HuH-7 (cell line): ENCODE measurements around the gene SEC14L1.
"Not testable (repeated sequence)": the region's sequence is repeated elsewhere in the genome, so short reads cannot be mapped to it uniquely, and the experiment has no call there.

Source experiments
- DNase-seq: peaks from one replicate; pipeline ENCODE4 v3.0.0; 2011; ENCODE audit warnings: low spot score

SEC14L1 gene

DNA sequence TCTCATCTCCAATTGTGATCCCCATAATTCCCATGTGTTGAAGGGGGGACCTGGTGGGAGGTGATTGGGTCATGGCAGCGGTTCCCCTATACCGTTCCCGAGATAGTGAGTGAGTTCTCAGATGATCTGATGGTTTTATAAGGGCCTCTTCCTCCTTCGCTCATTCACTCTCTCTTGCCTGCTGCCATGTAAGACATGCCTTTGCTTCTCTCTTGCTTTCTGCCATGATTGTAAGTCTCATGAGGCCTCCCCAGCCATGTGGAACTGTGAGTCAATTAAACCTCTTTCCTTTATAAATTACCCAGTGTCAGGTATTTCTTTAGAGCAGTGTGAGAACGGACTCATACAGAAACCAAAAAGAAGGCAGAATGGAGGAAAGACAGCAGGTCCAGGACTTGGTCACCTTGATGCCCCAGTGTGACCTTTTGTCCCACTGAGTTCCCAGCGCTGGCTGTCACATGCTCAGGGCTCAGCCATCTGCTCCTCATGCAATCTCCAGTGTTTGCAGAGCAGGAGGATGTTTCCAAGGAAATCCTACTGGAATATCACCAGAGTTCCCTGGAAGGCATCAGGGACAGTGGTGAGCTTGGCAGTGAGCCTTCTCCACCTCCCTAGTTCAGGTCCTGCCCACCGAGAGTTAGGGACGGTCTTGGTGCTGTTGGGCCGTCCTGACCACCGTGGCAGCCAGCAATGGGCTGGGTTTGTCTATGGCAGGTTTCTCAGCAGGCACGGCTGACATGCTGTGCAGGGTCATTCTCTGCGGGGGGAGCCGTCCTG, 96.7 kb downstream of the SEC14L1 start:
- DNase-seq: no peak

DNA sequence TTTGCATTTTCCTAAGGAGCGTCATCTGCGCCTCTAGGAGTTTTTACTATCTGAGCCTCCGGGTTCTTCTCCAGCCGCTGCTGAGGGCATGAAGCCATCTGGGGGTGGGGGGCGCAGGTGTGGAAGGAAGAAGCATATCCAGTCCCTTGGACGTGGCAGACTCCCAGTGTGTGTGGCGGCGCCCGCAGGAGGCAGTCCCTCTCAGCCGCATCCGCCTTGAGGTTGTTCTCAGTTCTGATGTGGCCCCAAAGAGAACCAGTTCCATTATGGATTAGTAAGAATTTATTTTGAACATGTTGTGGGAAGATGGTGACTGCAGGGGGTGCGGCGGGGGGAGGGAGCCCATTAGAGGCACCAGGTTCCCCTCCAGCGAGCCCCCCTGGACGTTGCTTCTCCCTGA, 100.2 kb downstream of the SEC14L1 start:
- DNase-seq: no peak

DNA sequence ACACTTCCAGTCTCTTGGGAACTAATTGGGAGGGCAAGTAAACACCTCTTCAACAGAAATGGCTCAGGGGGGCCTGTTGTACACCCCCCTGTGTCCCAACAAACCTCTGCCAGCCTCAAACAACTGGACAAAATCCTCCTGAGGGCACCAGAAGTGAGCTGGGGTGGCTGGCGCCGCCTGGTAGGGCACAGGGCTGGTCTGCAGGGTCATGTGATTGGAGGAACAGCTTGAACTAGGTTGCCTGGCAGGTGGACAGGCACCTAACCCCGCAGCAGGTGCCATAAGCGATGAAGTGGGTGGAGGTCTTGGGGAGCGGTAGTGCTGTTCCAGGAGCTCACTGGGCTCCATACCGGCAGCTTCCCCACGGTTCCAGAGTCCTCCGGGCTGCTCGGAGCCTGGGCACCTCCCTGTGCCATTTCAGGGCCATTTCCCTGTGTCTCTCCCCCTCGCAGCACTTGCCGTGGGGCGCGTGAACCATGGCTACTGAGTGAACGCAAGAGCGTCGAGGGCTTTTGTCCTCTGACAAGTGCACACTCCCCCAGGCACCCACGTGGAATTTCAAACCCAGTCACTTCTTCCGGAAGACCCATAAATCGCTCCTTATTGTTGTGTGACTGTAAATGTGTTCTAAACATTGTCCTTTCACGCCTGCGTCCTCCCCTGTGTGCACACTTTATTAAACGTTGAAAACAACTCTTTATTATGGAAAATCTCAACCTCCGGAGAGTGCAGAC, 101.5 kb downstream of the SEC14L1 start:
- no peak for DNase-seq

DNA sequence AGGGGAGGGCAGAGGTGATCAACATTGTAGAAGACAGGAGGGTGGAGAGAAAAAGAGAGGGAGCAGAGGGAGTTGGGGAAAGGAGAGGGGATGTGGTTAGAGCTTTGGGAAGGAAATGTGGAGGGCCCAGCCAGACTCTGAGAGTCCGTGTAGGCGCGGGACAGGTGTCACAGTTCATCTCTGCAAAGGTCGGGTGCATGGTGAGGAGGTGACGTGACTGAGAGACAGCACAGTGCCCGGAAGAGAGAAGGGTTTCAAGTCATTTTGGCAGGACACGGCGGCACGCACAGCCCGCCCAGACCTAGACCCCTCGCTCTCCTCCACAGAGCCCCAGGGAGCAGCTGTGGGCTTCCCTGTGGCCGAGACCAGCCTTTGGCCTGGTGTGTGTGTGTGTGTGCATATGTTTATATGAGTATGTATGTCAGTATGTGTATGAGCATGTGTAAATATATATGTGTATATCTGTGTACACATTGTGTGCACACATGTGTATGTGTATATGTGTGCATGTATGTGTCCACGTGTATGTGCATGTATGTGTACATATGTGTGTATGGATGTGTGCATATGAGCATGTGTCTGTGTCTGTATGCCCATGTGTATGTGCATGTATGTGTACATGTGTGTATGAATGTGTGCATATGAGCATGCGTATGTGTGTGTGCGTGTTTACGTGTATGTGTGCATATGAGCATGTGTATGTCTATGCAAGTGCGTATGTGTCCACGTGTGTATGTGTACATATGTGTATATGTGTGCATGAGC, 104.6 kb downstream of the SEC14L1 start:
- no peak for DNase-seq

DNA sequence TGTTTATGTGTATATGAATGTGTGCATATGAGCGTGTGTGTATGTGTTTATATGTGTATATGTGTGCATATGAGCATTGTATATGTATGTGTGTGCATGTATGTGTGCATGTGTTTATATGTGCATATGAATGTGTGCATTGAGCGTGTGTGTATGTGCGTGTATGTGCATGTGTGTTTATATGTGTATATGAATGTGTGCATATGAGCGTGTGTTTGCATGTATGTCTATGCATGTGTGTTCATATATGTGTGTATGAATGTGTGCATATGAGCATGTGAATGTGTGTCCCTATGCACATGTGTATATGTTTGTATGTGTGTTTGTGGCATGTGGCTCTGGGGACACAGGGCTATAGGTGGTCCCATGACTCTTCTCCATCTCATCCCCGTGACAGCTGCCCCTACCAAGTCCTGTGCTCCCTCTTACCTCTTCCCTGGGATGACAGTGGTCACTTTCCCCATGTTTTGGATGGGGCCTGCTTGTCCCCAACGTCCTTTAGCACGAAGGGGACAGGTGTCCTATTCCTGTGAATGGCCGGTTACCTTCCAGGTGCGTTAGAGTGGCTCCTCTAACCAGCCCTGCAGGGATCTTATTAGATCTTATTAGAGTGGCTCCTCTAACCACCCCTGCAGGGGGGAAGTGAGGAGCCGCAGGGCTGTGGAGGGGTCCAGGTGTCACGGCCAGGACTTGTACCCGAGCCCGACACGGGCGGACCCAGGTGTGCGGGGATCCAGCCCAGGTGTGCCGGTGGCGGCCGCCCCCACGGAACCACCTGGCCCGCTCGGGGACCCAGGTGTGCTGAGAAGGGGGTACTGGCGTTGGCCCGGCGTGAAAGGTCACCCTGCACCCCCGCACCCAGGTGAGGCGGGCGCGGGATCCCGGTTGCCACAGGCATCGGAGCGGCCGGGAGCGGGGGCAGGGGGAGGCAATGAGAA, 105.6 kb downstream of the SEC14L1 start:
- DNase-seq: no peak

DNA sequence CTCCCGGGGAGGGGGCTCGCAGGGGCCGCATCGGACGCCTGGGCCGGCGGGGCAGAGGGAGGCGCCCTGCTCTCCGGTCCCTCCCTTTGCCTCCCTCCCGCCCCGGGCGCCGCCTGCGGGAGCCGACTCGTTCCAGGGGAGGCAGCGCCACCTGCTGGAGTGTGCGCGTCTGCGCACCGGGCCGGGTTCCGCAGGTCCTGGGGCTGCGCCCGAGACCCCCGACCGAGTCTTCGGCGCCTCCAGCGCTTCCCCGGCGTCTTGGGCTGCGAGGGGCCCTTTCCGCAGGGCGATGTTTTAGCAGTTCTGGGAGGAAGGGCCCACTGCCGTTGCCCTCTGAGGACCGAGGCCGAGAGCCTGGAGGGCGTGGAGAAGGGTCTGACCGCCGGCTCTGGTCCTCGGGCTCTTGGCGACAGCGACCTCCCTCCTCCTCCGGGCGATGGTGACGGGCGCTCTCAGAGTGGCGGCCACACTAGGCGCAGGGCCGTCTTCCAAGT, 106.3 kb downstream of the SEC14L1 start:
- peak; percentile 96 for DNase-seq

DNA sequence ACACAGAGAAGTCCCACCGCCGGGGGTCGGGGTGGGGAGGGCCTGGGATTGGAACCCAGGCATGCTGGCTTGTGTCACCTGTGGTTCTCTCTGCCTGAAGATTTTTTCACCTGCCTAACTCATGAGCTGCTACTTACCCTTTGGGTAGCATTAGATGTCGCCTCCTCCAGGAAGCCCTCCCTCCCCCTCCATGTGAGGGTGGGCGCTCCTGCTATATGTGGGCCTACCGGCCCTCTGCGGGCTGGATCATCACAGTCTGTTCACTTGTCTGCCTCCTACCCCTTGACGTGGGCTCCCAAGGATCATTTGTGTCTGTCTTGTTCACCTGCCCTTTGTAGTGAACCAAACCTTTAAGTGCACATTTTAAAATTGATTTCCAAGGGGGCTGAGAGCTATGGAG, 106.8 kb downstream of the SEC14L1 start:
- no peak for DNase-seq

DNA sequence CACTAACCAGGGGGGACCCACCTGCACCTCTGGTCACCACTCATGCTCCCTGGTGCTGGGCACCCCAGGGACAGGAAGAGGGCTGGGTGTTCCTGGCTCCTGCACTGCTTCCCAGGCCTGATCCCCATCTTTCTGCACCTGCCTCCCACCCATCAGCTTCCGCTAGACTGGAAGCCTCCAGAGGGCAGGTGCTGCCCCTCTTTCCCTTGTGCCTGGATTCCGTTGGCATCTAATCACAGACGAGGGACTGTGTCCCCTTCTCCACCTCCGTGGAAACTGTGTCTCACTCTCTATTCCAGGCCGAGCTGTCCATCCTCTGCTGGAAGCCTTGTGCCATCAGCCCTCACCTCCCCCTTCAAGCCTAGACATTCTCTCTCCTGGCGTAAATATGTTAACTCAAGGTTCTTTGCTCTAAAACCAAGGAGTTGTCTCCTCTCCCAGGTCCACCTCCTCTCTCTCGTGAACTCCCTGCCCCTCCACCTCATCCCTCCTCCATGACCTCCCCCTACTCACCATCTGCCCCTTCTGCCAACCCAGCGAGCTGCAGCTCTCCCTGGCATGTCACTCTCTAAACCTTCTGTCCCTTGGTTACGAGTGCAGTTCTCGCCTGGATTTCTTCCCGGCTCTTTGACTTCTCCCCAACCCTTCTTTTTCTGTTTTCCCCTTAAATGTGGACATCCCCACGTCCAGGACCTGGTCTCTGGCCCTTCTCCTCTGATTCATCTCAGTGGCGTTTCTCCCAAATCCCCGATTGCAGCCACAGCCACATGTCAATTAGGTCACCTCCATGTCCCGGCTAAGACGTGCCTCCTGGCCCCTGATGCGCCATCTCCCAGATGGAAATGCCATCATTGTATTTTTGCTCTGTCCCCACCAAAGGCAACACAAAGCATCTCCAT, 107.7 kb downstream of the SEC14L1 start:
- DNase-seq: no peak

DNA sequence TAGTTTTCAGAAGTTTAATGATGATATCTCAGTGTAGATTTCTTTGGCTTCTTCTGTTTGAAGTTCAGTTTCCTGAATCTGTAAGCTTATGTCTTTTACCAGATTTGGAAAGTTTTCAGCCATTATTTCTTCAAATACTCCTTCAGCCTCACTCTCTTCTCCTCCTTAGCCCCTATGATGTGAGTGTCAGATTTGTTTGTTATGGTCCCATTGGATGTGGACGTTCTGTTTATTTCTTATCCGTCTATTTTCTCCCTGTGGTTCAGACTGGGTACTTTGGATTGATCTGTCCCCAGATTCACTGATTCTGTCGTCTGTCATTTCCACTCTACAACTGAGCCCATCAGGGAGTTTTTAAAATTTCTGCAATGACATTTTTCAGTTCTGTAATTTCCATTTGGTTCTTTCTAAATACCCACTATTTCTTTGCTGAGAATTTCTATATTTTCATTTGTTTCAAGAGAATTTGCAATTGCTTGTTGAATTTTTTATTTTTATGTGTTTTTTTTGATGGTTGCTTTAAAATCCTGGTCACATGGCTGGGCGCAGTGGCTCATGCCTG, 110.9 kb downstream of the SEC14L1 start:
- DNase-seq: no peak

DNA sequence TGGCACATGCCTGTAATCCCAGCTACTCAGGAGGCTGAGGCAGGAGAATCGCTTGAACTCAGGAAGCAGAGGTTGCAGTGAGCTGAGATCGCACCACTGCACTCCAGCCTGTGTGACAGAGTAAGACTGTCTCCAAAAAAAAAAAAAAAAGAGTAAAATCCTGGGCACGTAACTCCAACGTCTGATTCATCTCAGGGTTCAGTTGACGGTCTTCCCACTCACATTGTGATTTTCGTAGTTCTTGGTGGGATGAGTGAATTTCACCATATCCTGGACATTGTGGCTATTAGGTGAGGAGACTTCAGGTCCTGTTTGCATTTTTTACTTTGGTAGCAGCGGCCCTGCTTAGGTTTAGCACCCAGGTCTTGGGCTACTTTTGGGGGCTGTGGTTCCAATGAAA, 111.5 kb downstream of the SEC14L1 start:
- DNase-seq: not testable (repeated sequence)

DNA sequence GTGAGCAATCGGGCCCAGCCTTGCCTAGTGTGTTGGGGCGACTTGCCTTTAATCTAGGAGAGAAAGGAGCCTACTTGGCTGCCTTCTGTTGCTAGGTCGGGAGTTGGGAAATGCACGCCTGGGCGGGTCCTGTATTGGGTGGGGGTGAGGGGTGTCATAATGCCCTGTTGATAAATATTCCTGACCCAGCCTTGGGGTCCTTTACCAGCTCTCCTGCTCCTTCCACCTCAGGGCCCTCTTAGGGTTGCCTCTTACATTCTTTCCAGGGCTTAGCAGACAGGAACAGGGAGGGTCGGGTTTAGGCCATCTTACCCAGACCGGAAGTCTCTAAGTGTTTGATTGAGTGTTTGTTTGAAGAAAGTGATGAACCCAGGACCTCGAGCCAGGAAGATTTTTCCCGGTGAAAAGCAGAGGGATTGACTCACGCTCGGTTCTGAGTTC, 112.9 kb downstream of the SEC14L1 start:
- DNase-seq: no peak

DNA sequence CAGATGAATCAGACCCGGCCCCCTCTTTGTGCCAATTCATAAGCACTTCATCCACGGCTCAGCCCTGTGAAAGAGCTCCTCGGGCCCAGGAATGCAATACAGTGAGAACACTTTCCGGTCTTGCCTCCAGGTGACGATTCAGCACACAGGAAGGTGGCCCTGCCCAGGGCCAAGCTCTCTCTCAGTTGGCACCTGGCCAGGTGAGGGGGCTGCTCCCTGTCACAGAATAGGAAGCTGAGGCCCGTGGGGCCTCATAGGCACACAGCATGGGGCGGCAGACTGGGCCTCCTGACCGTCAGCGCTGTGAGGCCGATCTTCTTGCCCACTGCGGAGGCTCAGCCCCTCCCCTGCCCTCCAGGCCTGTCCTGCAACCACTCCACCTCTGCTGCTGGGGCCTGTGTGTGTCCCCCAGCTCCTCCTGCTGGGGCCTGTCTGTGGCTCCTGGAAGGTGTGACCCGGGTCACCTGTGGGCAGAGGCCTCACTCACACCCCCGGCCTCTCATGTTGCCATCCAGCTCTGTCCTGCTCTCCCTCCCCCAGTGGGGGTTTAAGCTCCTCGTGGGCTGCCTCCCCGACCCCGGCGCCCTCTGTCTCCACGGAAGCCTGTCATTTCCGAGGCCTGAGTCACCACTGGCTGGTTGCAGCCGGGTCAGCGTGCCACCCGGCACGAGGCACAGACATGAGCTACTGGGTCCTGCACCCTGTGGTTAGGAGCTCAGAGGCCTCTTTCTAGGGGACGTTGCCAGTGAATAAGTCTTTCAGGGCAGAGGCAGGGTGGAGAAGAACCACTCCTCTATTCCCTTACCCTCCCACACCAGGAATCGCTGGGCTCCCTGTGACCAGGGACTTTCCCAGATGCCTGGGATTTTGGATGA, 114.4 kb downstream of the SEC14L1 start:
- no peak for DNase-seq

DNA sequence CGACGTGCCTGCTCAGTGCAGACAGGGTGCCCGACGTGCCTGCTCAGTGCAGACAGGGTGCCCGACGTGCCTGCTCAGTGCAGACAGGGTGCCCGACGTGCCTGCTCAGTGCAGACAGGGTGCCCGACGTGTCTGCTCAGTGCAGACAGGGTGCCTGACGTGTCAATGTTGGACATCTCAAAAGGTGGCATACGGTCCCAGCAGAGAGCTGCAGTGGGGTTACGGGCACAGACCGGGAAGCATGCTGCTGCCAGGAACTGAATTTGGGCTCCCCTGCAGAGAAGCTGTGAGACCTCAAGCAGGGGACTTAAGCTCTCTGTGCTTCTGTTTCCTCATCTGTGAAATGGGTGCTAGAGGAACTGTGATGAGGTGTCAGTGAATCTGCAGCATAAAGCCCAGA, 115.2 kb downstream of the SEC14L1 start:
- DNase-seq: not testable (repeated sequence)

DNA sequence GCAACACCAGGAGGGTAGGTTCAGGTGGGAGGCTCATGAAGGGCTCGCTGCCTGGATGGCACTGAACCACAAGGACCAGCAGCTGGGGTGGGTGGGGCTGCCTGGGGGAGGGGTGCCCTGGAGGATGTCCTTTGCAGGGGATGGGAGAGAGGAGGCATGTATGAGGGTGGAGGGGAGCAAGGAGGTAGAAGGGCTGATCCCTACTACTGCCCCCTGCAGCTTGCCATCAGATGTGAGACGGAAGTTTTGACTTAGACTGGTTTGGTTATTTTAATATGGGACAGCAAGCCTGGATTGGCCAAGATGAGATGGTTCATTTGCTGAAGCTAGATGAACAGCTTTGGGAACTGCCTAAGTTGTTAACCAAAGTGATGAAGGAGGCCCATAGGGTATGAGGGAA, 115.9 kb downstream of the SEC14L1 start:
- no peak for DNase-seq

DNA sequence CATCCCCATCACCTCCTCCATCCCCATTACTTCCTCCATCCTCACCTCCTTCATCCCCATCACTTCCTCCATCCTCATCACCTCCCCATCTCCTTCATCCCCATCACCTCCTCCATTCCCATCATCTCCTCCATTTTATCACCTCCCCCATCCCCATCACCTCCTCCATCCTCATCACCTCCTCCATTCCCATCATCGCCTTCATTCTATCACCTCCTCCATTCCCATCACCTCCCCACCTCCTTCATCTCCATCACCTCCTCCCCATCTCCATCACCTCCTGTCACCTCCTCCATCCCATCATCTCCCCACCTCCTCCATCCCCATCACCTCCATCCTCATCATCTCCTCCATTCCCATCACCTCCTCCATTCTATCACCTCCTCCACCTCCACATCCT, 116.4 kb downstream of the SEC14L1 start:
- DNase-seq: no peak

DNA sequence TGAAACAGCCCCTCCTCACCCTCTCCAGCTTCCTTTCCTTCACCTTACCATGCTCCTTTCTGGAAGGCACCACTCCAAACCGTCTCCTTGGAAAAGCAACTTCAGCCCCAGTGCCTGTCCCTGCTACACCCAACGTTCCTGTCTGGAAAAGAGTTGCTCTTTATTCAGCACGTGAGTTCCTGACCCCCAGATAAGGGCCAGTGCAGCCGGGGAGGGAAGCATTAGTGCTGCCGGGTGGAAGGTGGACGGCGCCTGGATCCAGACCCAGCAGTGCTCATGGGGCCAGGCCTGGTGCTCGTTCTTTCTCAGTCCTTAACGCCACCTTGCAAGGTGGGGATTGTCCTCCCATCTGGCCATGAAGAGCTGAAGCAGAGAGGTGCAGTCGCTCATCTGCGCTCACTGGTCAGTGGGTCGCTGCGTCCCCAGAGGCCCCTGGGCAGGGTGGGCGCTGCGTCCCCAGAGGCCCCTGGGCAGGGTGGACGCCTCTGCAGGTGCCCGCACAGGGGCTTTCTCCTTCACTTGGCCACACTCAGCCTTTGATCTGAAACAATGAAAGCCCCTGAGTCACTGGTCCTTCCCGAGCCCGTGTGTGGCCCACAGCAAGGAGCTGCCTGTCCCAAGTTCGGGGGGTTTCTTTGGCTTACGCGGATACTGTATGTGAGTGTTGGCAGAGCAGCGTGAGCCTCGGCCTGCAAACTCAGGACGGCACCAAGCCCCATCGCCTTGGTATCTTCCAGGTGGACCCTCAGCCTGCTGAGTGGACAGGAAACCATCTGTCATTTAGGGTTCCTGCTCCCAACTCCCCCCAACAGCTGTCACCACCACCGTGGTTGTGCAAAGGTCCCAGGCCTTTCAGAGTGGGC, 117.1 kb downstream of the SEC14L1 start:
- DNase-seq: no peak

DNA sequence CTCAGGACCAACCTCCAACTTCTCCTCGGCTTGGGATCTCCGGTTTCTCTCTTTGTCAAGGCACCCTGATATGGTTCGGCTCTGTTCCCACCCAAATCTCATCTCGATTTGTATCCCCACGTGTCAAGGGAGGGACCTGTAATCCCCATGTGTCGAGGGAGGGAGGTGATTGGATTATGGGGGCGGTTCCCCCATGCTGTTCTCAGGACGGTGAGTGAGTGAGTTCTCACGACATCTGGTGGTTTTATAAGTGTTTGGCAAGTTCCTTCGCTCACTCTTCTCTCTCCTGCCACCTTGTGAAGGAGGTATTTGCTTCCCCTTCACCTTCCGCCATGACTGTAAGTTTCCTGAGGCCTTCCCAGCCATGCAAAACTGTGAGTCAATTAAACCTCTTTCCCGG, 117.9 kb downstream of the SEC14L1 start:
- no peak for DNase-seq

DNA sequence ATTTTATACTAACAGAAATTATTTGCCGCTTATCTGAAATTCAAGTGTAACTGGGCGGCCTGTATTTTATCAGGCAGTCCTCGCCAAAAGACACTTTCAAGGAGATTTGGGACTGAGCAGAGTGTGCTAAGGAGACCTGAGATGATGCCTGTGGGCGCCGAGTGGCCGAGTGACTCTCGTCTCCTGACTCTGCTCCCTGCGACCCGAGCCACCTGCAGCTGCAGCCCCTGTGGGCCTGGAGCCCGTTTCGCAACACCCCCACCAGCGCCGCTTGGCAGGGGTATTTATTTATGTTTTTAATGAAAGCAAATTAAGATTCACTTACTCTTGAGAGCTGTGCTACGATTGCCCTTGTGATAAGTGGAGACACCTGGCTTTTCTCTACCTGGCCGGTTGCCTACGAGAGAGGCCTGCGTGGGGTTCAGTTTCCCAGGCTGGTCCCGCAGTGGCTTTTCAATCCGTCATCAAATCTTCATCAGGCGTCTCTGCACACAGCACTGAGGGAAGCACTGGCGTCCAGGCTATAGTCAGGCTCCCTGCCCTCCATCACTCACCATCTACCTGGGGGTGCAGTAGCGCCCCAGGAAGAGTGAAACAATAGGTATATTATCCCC, 124.0 kb downstream of the SEC14L1 start:
- DNase-seq: no peak
